IMR-90 (cell line): ENCODE results near the gene CDHR1. TPM values are rescaled to one million over a fixed set of nuclear protein-coding genes. Genes with fewer than 3 reads are reported as not detected.

Experiments used
- ATAC-seq: fragments of 200-7000 bp; cut with Tn5 transposase; 2 replicates; pipeline ENCODE4 v1.9.1; 2020; ENCODE audit warnings: low read depth, mild to moderate bottlenecking, moderate library complexity
- BruUV-seq: library from RNA; stranded (reverse); fragments of 400-500 nt; replicated peaks from 2 replicates; lab custom pipeline; 2021; lab: Mats Ljungman, UMichigan
- CTCF ChIA-PET: fragments of 300-600 bp; formaldehyde crosslinking; extraction: SDS; loops from one replicate; lab custom pipeline; 2021; ENCODE audit warnings: antibody characterized with exemption; lab: Yijun Ruan, JAX
- POLR2A ChIA-PET: fragments of 300-600 bp; sonication (Branson Sonifier 250); formaldehyde crosslinking; loops from one replicate; lab custom pipeline; 2022; ENCODE audit warnings: antibody characterized with exemption; ENCODE audit not compliant: unreplicated experiment; lab: Charles Lee
- DNase-seq: peaks from one replicate; pipeline ENCODE4 v3.0.0; 2013
- H2AFZ ChIP-seq: replicated peaks from 2 replicates; pipeline ENCODE3; 2013; ENCODE audit warnings: low read length, mild to moderate bottlenecking; ENCODE audit not compliant: poor library complexity
- H2AK5ac ChIP-seq: 2 replicates; pipeline ENCODE4 v1.6.1; 2013; ENCODE audit warnings: low read depth, low read length, inconsistent platforms
- H2AK9ac ChIP-seq: replicated peaks from 2 replicates; pipeline ENCODE3; 2013; ENCODE audit warnings: mild to moderate bottlenecking, low read depth, low read length, moderate library complexity; ENCODE audit not compliant: poor library complexity
- H2BK120ac ChIP-seq: 2 replicates; pipeline ENCODE4 v1.6.1; 2013; ENCODE audit warnings: low read depth, low read length, inconsistent platforms
- H2BK15ac ChIP-seq: 3 replicates; pipeline ENCODE4 v1.6.1; 2013; ENCODE audit warnings: low read depth, low read length, inconsistent platforms
- H2BK20ac ChIP-seq: 2 replicates; pipeline ENCODE4 v1.6.1; 2013; ENCODE audit warnings: low read depth, mild to moderate bottlenecking, inconsistent platforms, low read length, moderate library complexity
- H2BK5ac ChIP-seq: 2 replicates; pipeline ENCODE4 v1.6.1; 2013; ENCODE audit warnings: mild to moderate bottlenecking, low read depth, low read length, inconsistent platforms; ENCODE audit not compliant: poor library complexity, severe bottlenecking
- H3K14ac ChIP-seq: replicated peaks from 2 replicates; pipeline ENCODE4 v1.6.1; 2013; ENCODE audit warnings: low read depth, low read length, inconsistent platforms
- H3K18ac ChIP-seq: 2 replicates; pipeline ENCODE4 v1.6.1; 2013; ENCODE audit warnings: low read depth, low read length, control low read depth
- H3K23ac ChIP-seq: 2 replicates; pipeline ENCODE4 v1.6.1; 2013; ENCODE audit warnings: low read depth, low read length, inconsistent platforms
- H3K27ac ChIP-seq: 2 replicates; pipeline ENCODE4 v1.5.1; 2013; ENCODE audit warnings: mild to moderate bottlenecking, control low read depth, low read length; ENCODE audit not compliant: insufficient read depth
- H3K27me3 ChIP-seq: 2 replicates; pipeline ENCODE4 v1.6.1; 2013; ENCODE audit warnings: low read length; ENCODE audit not compliant: control insufficient read depth, insufficient read depth
- H3K36me3 ChIP-seq: 2 replicates; pipeline ENCODE4 v1.6.1; 2013; ENCODE audit warnings: low read length, mixed read lengths; ENCODE audit not compliant: control insufficient read depth, insufficient read depth
- H3K4ac ChIP-seq: 2 replicates; pipeline ENCODE4 v1.6.1; 2013; ENCODE audit warnings: low read depth, low read length, inconsistent platforms
- H3K4me1 ChIP-seq: 2 replicates; pipeline ENCODE4 v1.6.1; 2013; ENCODE audit warnings: low read length, mixed read lengths; ENCODE audit not compliant: control insufficient read depth, insufficient read depth
- H3K4me2 ChIP-seq: 2 replicates; pipeline ENCODE4 v1.6.1; 2013; ENCODE audit warnings: low read depth, mild to moderate bottlenecking, control low read depth, low read length, moderate library complexity
- H3K4me3 ChIP-seq: 2 replicates; pipeline ENCODE4 v1.5.1; 2013; ENCODE audit warnings: low read depth, mild to moderate bottlenecking, control low read depth, low read length, moderate library complexity; ENCODE audit not compliant: insufficient read depth
- H3K56ac ChIP-seq: 2 replicates; pipeline ENCODE4 v1.6.1; 2013; ENCODE audit warnings: low read length, inconsistent platforms; ENCODE audit not compliant: insufficient read depth; ENCODE audit errors: extremely low read depth
- H3K79me1 ChIP-seq, 2 experiments: 2 replicates each; pipeline ENCODE4 v1.6.1; 2013; ENCODE audit warnings: low read length in 2 of 2, inconsistent platforms in 1 of 2, low read depth in 1 of 2
- H3K9ac ChIP-seq: 2 replicates; pipeline ENCODE4 v1.6.1; 2013; ENCODE audit warnings: low read depth, low read length, control low read depth
- H3K9me1 ChIP-seq: 2 replicates; pipeline ENCODE4 v1.6.1; 2013; ENCODE audit warnings: low read length, inconsistent platforms; ENCODE audit not compliant: insufficient read depth
- H3K9me3 ChIP-seq: 2 replicates; pipeline ENCODE4 v1.6.1; 2013; ENCODE audit warnings: low read length; ENCODE audit not compliant: control insufficient read depth, insufficient read depth
- H4K20me1 ChIP-seq: 2 replicates; pipeline ENCODE4 v1.6.1; 2013; ENCODE audit warnings: low read length, inconsistent platforms; ENCODE audit not compliant: insufficient read depth
- H4K5ac ChIP-seq: 2 replicates; pipeline ENCODE4 v1.6.1; 2013; ENCODE audit warnings: mild to moderate bottlenecking, low read depth, low read length, control low read depth
- H4K8ac ChIP-seq, 2 experiments: 2 replicates each; pipeline ENCODE4 v1.6.1; 2013; ENCODE audit warnings: low read depth in 2 of 2, low read length in 2 of 2, control low read depth in 1 of 2, inconsistent platforms in 1 of 2
- H4K91ac ChIP-seq: 2 replicates; pipeline ENCODE4 v1.6.1; 2013; ENCODE audit warnings: low read depth, low read length, inconsistent platforms; ENCODE audit not compliant: insufficient read depth
- FOS ChIP-seq: fragments of 150-350 bp; IDR thresholded peaks from 2 replicates; pipeline ENCODE4 v1.6.1; 2016; ENCODE audit warnings: low read depth, low read length
- MAFK ChIP-seq: IDR thresholded peaks from 2 replicates; pipeline ENCODE4 v1.6.1; 2012; ENCODE audit warnings: low read depth, low read length, improper control_type of control experiment
- RAD21 ChIP-seq: IDR thresholded peaks from 2 replicates; pipeline ENCODE4 v1.6.1; 2012; ENCODE audit warnings: low read length, improper control_type of control experiment
- WGBS, 2 experiments: methylation state at CpG; one replicate each; pipeline versions ENCODE4 v1.1.5 to v1.1.7; 2013; ENCODE audit warnings: missing lambda C conversion rate in 2 of 2; ENCODE audit not compliant: insufficient read length in 1 of 2; ENCODE audit errors: extremely low coverage in 2 of 2; 5-methylcytosine and 5-hydroxymethylcytosine counted together
- dilution Hi-C: fragments of 300-500 bp; cut with HindIII; formaldehyde crosslinking; loops from one replicate; pipeline ENCODE4 v1.14.3; 2018; ENCODE audit warnings: low sequenced_read_pairs; ENCODE audit not compliant: unreplicated experiment
- in situ Hi-C: fragments of 300-500 bp; cut with MboI; formaldehyde crosslinking; loops from 3 replicates; pipeline ENCODE4 v1.14.3; 2019; ENCODE audit warnings: low sequenced_read_pairs, inconsistent platforms, mixed read lengths
- intact Hi-C: fragments of 100-400 bp; cut with micrococcal nuclease; formaldehyde crosslinking; loops from 2 replicates; pipeline ENCODE4 v1.10.0; 2022
- polyA plus RNA-seq, 3 experiments: library from polyadenylated mRNA; depleted of rRNA; stranded (reverse); fragments of >200 nt; gene quantifications; 2 replicates each; pipeline ENCODE4 v1.2.3, GENCODE V29; 2012; ENCODE audit warnings: low replicate concordance in 1 of 3
- total RNA-seq: library from RNA; depleted of rRNA; stranded (reverse); fragments of >200 nt; gene quantifications from 2 replicates; pipeline ENCODE4 v1.2.3, GENCODE V29; 2012
- TF ChIP-seq, protein P1 (sequence below): fragments of 150-350 bp; IDR thresholded peaks from 2 replicates; pipeline ENCODE4 v1.6.1; 2016; ENCODE audit warnings: low read depth, mild to moderate bottlenecking, low read length, moderate library complexity, borderline replicate concordance
- TF ChIP-seq, protein P2 (sequence below): conservative IDR thresholded peaks from 2 replicates; pipeline ENCODE4 v1.5.1; 2012; ENCODE audit warnings: mild to moderate bottlenecking, low read depth, low read length, improper control_type of control experiment

The CDHR1 gene
- total and polyA plus RNA-seq, 2 of the 4 experiments (the other 2 are of a cell fraction) = not detected

DNA sequence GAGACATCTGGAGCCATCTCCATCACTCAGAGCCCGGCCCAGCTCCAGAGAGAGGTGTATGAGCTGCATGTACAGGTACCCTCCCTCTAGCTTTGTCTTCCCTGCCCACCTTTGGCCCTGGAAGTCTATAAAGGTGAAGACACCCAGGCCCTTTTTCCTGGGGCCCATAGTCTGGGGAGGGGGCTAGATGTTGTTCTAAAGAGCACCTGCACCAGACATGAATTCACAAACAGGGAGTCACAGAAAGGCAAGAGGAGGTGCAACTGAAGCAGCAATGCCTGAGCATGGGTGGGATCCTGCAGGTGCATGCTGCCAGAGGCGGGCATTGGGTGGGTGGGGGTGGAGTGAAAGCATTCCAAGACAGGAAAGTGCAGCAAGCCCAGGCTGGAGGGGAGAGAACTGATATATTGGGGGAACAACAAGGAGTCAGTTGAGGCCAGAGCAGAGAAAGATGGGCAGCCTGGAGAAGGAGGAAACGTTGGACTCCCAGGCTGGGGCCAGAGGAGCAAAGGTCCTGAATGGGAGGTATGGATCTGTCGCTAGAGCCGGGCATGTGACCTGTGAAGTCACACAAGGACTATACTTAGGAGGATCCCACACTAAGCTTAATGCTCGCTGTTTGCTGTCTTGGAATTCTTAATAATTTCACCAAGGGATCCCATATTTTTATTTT, 11.7 kb downstream of the CDHR1 start:
- DNase-seq = no peak
- H3K14ac ChIP-seq = no peak overlapping the region
- no peak overlapping the region for H3K9ac ChIP-seq
- no peak overlapping the region for H3K27ac ChIP-seq
- 50% methylated on average over 1 of the region's 6 CpGs; no CpG with 5 or more reads in 1 of the 2 experiments for WGBS, 2 experiments
- in situ Hi-C loops = no loop called here
- H2BK15ac ChIP-seq = no peak overlapping the region
- no peak overlapping the region for H2BK20ac ChIP-seq
- no peaks in the 10 kb centered on the region for H3K9me1 ChIP-seq
- H3K27me3 ChIP-seq = peaks cover 5% of the 10 kb centered on the region
- H3K9me3 ChIP-seq = no peaks in the 10 kb centered on the region
- H2BK5ac ChIP-seq = no peak overlapping the region
- H4K91ac ChIP-seq = no peak overlapping the region
- no peaks in the 10 kb centered on the region for H3K79me1 ChIP-seq
- no peak overlapping the region for H3K4me2 ChIP-seq
- H3K18ac ChIP-seq = no peak overlapping the region
- no peak overlapping the region for H3K23ac ChIP-seq
- H2BK120ac ChIP-seq = no peak overlapping the region
- TF ChIP-seq MAFK = no peak
- no peak for TF ChIP-seq FOS
- TF ChIP-seq, protein P1, sequence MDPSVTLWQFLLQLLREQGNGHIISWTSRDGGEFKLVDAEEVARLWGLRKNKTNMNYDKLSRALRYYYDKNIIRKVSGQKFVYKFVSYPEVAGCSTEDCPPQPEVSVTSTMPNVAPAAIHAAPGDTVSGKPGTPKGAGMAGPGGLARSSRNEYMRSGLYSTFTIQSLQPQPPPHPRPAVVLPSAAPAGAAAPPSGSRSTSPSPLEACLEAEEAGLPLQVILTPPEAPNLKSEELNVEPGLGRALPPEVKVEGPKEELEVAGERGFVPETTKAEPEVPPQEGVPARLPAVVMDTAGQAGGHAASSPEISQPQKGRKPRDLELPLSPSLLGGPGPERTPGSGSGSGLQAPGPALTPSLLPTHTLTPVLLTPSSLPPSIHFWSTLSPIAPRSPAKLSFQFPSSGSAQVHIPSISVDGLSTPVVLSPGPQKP = no peak
- no peak for TF ChIP-seq RAD21
- TF ChIP-seq, protein P2, sequence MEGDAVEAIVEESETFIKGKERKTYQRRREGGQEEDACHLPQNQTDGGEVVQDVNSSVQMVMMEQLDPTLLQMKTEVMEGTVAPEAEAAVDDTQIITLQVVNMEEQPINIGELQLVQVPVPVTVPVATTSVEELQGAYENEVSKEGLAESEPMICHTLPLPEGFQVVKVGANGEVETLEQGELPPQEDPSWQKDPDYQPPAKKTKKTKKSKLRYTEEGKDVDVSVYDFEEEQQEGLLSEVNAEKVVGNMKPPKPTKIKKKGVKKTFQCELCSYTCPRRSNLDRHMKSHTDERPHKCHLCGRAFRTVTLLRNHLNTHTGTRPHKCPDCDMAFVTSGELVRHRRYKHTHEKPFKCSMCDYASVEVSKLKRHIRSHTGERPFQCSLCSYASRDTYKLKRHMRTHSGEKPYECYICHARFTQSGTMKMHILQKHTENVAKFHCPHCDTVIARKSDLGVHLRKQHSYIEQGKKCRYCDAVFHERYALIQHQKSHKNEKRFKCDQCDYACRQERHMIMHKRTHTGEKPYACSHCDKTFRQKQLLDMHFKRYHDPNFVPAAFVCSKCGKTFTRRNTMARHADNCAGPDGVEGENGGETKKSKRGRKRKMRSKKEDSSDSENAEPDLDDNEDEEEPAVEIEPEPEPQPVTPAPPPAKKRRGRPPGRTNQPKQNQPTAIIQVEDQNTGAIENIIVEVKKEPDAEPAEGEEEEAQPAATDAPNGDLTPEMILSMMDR = no peak
- no peak for ATAC-seq
- no peaks in the 10 kb centered on the region for H4K20me1 ChIP-seq
- no peak overlapping the region for H3K4me3 ChIP-seq
- no peak overlapping the region for H2AK5ac ChIP-seq
- no peaks in the 10 kb centered on the region for H3K4me1 ChIP-seq
- CTCF ChIA-PET = no interaction called here
- H2AK9ac ChIP-seq = no peak overlapping the region
- POLR2A ChIA-PET = no interaction called here
- intact Hi-C loops = loop anchor here (5.0 kb wide), 1 partner anchor 59 kb away; no protein-coding TSS in a partner anchor
- BruUV-seq = no TSS peak
- H2AFZ ChIP-seq = no peak overlapping the region
- dilution Hi-C loops = no loop called here
- no peak overlapping the region for H3K56ac ChIP-seq
- H4K5ac ChIP-seq = no peak overlapping the region
- H3K4ac ChIP-seq = no peak overlapping the region
- H4K8ac ChIP-seq = no peak overlapping the region
- H3K36me3 ChIP-seq = no peaks in the 10 kb centered on the region
